LHCN-M2 (cell line): ENCODE data around the gene ATP8B4. TPM values are rescaled to one million over a fixed set of nuclear protein-coding genes. Genes with fewer than 3 reads are reported as not detected.

ENCODE experiments used
- DNase-seq: peaks from one replicate; pipeline ENCODE4 v3.0.0-alpha.2; 2012; ENCODE audit warnings: low read depth
- total RNA-seq: library from RNA; depleted of rRNA; stranded (reverse); fragments of >200 nt; gene quantifications from 2 replicates; pipeline ENCODE4 v1.2.3, GENCODE V29; 2014

ATP8B4 gene
- total RNA-seq, 1 experiment from 2014 or later, result 1.0 TPM

DNA sequence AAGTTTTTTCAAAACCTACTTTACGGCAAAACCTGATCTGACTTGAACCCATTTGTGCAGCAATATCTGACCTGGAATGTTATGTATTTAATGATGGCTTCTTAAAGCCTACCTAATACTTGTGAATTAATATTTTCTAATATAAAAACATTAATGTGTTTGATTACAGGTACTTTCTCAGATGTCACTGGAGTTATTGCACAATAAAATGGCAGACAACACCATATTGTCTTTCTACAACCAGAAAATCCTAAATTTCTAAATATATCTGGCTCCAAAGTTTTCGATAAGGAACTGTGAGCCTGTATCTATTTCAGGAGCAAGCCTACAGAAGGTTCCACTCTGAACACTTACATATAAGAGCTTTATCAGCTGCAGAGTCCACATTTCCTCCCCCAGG lies 184.5 kb downstream of the ATP8B4 start:
- no peak for DNase-seq

DNA sequence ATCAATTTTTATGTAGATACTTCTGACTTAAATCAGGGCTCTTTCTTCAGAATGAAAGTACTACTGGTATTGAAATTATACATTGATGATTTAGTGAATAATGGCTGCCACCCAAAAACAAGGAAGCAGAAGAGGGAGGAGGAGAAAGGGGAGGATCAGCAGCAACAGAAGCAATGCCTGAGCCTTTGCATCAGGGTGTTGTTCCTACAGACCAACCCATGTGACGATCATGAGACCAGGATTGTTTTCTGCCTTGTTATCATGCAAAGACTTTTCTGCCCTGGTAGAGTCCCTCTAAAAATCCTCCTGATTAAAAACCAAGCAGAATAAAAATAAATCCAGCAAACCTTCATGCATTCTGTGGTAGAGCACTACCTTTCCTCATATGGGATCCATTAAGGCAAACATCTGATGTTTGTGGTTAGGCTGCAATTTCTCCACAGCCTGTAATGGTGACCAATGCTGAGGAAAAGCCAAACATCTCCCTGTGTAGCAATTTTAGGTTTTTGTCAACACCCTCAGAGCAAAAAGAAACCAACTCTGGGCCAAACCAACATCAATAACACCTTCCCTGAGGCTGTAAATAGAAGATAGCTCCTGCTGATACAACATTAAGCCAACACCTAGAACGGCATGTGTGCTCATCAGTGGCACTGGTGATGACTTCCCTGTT lies 191.7 kb downstream of the ATP8B4 start:
- DNase-seq, result no peak

DNA sequence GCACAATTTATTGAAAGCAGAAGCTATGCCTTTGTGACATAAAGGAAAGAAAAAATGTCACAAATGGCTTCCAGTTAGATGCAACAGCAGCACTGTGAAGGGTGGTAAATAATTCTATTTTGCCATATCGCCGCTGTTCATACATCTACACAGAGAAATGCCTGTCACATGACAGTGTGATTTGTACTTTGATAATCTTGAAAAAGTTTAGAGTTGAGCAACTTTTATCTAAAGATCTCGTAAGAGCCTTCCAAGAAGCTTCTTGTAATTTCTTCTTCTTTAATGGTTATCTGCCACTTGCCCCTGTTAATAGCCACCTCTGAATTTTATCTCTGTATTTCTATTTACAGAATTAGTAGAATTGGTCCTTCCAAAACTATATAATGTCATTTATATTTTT lies 192.3 kb downstream of the ATP8B4 start:
- DNase-seq, result no peak

DNA sequence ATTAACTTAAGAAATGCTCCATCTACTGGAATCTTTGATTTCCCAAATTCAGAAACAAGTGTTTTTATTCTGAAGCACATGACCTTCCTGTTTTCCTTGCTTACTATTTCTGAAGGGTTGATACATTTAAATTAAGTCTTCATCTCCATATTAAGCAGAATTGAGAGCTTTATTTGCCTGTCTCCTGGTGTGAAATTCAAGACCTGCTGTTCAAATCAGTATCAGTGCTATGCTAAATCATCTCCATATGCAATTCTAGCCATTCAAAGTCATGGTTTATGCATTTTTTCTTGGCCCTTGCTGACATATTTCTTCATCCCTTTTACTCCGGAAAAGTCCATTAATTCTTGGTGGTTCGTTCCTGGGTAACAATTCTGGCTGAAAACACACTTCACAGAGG lies 195.4 kb downstream of the ATP8B4 start:
- no peak for DNase-seq

DNA sequence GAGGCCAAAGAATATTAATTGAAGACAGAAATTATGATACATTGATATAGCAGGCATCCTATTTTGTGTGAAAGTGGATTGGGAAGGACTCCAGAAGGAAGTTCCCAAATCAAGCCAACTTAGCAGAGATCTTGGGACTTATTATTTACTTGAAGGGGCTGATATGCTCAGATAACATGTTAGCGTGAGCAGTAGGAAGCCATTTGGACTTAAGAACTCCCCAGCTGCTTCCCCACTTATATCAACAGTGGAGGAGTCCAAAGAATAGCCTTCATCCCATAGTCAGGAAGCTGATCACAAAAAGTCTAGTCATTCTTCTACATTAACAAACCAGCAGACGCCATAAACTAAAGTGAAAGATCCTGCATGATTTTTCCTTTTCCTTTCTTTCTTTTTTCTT lies 200.0 kb downstream of the ATP8B4 start:
- DNase-seq, result no peak

DNA sequence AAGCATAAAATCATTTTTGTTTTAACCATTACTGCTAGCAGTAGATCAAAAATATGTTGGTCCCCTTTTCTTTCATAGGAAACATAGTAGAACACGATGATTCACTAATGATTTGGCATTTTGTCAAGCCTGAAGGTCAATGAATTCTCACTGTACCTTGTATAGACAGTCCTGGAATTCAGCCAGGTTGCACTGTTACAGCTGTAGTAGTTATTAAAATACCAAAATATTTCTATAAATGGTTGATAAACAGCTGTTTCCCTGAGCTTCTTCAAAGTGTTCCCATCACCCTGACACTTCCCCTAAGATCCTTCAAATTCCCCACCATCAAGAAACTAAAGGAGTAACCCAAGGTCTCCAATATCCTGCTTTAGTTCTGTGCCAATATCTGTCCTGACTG lies 200.9 kb downstream of the ATP8B4 start:
- no peak for DNase-seq

DNA sequence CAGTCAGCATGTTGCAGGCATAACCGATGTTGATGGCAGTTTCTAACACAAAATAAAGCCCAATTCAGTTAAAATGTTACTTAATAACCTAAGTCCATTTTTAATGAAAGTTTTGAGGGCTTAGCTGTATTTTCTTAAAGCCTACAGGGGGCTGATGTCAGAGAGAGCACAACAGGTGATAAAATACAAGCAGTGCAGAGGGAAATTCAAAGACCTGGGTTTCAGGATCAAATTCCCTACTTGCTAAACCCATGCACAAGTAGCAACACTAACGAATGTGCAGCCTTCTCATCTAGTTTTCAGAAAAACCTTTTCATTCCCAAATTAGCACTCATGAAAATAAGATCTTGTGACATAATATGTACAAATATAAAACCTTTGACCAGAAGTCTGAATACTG lies 202.0 kb downstream of the ATP8B4 start:
- DNase-seq, result peak; percentile 32

DNA sequence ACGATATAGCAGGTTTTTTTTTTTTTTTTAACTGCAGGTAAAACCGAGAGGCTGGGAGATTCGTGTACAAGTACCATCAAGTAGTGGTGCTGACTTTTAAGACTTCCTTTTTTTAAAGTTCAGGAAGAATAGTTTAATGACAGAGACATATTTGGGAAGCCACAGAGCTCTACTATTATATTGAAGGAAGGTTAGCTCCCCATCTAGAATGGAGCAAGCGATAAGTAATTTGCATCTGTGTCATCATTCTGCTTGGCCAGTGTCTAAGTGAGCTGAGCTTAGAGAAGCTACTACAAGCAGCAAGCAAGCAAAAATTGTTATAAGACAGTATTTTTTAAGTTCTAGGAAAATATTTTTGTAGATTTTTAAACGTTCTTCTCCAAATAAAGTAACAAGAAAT lies 203.2 kb downstream of the ATP8B4 start:
- DNase-seq, result no peak

DNA sequence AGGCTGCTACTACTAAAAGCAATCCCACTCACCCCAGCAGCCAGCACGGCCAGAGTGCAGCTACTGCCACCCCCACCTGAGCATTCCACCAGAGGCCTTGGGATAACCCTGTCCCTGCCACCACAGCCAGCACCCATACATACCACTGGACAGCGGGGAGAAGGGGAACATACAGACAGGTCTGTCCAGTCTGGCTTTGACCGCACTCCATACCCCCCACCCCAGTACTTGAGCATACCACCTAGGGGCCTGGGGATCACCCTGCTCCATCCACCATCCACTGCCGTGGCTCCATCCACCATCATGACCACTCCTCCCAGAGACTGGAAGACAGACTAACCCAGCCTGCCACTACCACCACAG lies 210.1 kb downstream of the ATP8B4 start:
- no peak for DNase-seq

DNA sequence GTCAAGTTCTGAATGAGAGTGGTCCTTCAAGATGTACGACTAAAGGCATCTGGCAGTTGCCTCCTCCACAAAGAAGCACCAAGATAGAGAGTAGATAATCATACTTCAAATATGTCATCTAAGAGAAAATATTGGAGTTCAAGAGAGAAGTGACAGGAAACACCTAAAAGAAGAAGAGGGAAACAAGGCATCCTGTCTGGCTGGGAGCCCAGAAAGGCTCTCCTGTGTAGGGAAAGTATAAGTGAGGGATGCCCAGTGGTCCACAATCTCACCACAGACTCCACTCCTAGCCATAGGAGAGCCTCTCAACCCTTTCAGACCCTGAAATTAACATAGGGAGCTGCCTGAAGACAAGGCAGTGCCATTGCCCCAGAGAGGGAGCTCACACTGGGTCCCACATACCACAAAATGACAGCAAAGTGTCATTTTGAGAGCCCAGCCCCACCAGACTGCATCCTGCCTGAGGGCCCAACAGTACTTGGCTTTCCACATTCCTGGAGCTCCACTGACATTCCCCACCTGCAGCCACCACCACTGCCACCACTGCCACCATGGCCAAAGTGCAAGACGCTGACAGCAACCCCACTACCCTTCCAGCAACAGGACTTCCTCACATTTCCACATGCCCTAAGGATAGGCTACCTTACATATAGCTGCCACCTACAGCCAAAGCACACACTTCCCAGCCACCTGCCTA lies 210.6 kb downstream of the ATP8B4 start:
- no peak for DNase-seq

DNA sequence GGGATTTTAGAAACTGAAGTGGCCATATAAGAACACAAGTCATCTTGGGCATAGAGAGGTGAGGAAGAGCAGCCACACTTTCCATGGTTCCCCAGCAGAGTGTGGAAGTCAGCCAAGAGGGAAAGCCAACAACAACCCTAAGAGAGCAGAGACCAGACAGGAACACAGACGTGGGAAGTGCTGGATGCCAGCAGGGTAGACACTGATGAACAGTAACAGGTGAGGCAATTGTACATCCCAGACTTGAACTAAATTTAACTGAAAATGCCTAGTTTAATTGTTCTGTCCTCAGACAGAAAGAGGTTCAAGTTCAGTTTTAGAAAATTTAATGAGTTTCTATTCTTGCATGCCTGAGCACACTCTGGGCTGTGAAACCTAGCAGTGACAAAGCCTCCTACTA lies 212.1 kb downstream of the ATP8B4 start:
- peak; percentile 89 for DNase-seq

DNA sequence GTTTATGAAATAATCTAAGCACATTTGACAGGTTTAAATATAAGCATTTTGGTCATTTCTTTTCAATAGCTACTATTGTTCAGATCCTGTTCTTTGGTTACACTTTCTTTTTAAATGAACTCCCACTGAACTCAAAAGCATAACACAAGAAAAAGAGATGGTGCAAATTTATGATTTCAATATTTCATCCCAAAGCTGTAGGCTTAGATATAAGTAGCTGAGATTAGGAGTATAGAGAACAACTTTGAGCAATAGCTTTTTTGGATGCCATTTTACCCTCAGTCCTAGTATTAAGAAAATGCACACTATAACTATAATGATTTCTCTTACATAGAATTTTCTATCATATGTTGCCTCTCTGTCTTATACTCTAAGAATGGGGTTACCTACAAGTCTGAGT lies 213.8 kb downstream of the ATP8B4 start:
- no peak for DNase-seq

DNA sequence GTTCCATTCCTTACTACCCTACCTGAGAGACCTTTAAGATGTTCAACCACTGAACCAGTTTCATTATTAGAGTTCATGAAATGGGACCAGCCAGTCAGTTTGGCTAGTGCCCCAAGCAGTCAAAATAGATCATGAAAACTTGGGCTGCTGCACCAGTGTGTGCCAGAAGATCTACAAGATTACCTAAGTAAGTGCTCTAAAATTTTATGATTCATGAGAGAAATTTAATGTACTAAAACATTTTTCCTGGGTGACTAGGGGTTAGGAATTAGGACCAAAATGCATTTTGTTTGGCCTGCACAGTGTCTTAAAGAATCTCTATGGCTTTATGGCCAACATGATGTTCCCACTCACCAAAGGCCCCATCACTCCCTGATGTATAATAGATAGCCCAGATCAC lies 214.7 kb downstream of the ATP8B4 start:
- no peak for DNase-seq

DNA sequence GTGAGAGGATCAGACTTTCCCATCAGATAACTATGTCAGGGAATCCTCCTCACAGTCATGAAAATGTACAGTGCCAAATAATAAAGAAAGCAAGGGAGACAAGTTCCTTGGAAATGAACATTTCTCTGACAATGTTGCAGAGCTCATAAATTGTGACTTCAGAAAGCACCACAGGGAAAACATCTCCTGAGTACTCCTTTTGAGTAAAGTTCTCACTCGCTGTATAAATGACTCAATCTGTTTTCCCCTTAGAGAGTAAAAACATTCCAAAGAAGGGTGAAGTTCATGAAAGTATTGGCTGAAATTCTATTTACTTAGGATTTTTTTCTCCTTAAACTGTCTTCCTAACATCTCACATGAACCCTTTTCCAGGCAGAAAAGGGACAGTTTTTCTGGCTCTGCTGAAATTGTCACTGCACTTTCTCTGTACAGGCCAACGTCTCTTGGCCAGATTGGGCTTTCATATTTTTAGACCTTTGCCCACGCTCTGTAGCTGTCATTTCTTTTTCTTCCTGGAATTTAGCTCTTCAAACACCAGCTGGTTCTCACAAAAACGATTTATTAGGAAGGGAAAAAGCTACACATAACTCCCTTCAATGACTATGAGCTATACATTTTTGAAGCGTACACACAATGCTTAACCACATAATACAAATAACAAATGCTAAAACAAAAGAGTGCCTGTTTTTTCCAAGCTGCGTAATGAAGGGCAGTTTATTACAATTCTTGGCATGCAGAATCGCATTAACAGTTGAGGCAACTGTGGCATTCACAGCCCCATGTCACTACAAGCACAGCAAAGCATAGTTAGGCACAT lies 216.1 kb downstream of the ATP8B4 start:
- DNase-seq, result peak; percentile 53

DNA sequence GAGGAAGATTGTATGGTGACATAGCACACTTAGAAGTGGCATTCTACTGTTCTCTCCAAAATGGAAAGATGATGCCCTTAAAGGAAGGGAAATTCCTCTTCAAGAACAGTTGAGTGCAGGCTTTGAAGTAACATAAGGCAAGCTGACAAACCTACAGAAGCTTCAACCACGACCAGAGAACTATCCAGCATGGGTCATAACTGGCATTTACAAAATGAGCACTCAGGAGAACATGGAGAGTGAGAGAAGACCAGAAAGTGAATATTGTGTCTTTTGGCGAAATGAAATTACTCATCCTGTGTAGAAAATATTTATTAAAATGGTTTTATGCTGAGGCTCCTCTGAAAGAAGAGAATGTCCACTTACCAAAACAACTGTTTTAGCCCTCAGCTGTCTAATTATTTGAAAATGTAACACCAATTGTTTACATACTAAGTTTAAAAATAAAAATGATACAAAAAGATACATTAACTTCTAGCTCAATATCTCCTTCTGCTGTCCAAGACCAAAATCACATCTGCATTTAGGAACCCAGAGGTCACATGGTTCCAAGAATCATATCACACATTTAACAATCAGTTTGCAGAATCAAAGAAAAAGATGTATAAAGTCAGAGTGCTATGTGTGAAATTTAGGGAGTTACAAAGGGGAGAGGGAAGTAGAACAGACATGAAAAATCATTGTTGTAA lies 216.9 kb downstream of the ATP8B4 start:
- DNase-seq, result peak; percentile 58

DNA sequence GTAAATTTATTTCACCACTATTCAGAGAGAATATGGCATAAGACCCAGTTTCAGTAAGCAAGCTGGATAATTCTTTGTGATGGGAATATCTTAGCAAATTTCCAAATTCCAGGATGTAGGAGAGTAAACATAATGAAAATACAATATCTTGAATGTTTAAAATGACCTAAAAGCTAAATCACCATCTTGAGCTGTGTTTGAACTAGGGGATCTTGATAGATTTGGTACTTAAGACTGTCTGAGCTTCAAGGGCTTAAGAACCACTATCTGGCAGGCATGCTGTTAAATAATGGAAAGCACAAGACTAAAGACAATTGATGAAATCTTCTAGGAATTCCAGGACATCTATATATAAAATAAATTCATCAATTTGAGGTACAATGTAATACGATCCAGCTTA lies 217.7 kb downstream of the ATP8B4 start:
- DNase-seq, result no peak

DNA sequence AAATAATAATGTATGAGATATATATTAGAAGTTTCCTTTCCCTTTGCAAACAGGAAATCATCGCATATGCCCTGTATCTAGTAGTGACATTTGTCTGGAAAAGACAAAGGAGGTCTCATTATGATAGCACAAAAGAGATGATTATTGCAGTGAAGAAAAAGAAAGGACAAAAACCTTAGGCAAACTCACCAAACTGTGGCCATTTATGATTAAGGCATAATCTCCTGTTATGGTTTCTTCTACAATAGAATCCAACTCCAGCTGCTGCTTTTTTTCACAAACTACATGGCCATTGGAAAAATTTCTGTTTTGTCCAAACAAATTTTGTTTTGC lies 218.2 kb downstream of the ATP8B4 start:
- no peak for DNase-seq

DNA sequence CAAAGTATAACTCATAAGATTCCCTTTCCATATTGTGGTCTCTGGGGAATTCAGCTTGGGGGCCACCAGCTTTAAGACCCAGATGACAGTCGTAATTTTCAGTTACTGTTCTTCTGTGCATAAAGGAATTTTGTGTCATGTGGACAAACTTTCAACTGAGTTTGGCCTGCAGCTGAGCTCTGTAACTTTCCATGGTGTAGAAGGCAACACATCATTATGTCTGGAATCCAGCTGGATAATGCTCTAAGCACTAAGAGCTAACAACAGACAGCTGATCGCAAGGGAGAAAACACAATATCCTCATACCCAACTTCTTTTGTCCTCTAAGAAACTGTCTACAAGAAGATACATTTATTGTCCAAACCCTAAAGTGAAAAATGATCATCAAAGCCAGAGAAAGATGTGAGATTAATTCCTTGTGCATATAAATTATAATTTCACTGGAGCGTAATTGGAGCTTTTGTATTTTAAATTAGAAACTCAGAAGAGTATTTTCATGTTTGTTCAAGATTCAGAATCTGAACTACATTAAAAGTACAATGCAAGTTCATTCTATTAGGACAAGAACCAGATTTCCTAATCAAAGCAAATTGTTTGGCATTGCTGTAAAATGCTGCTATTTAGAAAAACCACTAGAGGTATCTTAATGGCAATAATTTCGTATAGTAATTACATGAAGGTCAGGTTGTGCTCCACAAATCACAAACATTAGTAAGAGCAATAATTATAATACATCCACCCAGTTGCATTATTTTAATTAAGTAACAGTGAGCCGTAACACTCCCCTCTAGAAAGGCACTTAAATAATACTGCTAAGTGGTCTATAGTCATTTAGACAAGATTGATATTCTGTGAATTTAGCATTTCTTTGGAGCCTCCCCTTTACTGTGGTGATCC lies 218.8 kb downstream of the ATP8B4 start:
- no peak for DNase-seq

DNA sequence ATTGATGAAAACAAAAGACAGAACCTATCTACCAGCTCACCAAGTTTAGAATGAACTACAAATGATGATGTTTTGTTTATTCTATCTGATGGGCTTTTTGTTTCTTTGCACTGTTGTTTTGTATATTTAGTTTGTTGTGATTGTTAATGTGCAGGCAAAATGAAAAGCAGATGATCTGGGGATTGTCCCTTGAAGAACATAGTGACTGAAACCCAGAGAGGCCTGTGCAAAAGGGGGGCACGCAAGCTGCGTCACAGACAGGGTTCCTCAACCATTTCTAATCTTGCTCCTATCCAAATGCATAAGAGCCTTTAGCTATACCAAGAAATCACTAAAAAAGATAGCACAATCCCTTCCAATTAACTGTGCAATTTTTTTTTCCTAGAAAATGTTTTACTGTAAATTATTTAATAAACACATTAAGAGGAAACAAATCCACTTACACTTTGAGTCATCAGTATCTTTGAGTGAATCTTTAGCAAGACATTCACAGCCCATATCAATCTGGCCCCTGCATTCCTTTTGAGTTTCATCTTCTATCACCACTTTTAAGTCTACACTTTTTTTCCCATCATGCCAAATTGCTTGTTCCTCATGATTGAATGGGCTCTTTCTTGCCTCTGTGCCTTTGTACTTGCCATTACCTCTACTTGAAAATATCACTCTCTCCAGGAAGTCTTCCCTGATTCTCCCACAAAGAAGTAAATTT lies 220.3 kb downstream of the ATP8B4 start:
- DNase-seq, result no peak

DNA sequence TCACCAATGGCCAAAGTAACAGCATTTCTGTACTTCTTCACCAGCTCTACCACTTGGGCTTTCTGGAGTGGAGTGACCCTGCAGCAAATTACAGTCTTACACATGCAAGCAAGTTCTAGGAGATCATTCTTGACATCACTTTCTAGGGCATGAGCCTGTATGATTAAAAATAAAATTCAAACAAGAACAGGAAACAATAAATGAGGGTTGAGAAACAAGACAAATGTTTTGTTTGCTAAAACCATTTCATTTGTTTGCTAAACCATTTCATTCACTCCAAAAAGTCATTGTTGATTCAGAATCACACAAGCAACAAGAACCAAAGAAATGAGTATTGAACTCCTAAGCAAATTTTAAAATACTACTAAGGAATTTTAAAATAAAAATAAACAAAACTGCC lies 220.9 kb downstream of the ATP8B4 start:
- DNase-seq, result no peak
